Fibroblast of skin of right quadriceps (primary cell): Measurements from ENCODE around the gene MSMB.

Source experiments
- DNase-seq: peaks from one replicate; pipeline ENCODE4 v3.0.0-alpha.2; 2013

MSMB gene

GRCh38 chr10:46031648-46032532 is 14.2 kb downstream of the MSMB start:
- DNase-seq = no peak

- peak; percentile 97 for DNase-seq
These were observed 15.8 kb downstream of the MSMB start, which contains the start of gene NCOA4 for GRCh38 chr10:46030091-46030937. TSS of gene NCOA4 (minus strand) at chr10:46030623. CDS start at chr10:46016680, 13,943 bp downstream.

GRCh38 chr10:46029461-46030030 is 16.5 kb downstream of the MSMB start:
- no peak for DNase-seq

GRCh38 chr10:46028584-46029460 is 17.2 kb downstream of the MSMB start:
- DNase-seq = peak; percentile 69

- no peak for DNase-seq
These were observed 20.0 kb downstream of the MSMB start for GRCh38 chr10:46026106-46026505.

GRCh38 chr10:46025406-46025805 is 20.7 kb downstream of the MSMB start:
- no peak for DNase-seq

- DNase-seq = no peak
These were observed 21.1 kb downstream of the MSMB start for GRCh38 chr10:46024948-46025347.

- peak; percentile 87 for DNase-seq
These were observed 22.9 kb downstream of the MSMB start for GRCh38 chr10:46022978-46023702.

GRCh38 chr10:46020344-46020657 is 25.8 kb downstream of the MSMB start:
- DNase-seq = no peak

GRCh38 chr10:46019569-46020343 is 26.3 kb downstream of the MSMB start:
- DNase-seq = no peak

- no peak for DNase-seq
These were observed 26.9 kb downstream of the MSMB start for GRCh38 chr10:46019177-46019528.

- DNase-seq = peak; percentile 33
These were observed 27.5 kb downstream of the MSMB start for GRCh38 chr10:46018453-46019176.

GRCh38 chr10:46017733-46018132 is 28.3 kb downstream of the MSMB start:
- no peak for DNase-seq

GRCh38 chr10:46016811-46017210 is 29.3 kb downstream of the MSMB start:
- DNase-seq = no peak

GRCh38 chr10:46016190-46016589 is 29.9 kb downstream of the MSMB start:
- no peak for DNase-seq

- no peak for DNase-seq
These were observed 31.2 kb downstream of the MSMB start for GRCh38 chr10:46014683-46015405.

GRCh38 chr10:46014206-46014605 is 31.9 kb downstream of the MSMB start:
- no peak for DNase-seq

- no peak for DNase-seq
These were observed 33.3 kb downstream of the MSMB start for GRCh38 chr10:46012746-46013145.

GRCh38 chr10:46006219-46006618 is 39.9 kb downstream of the MSMB start:
- DNase-seq = peak; percentile 80

GRCh38 chr10:46005383-46005782 is 40.7 kb downstream of the MSMB start:
- DNase-seq = no peak
